Pulmonary artery endothelial cell (primary cell): ENCODE results near the gene KCNQ2. TPM values are rescaled to one million over a fixed set of nuclear protein-coding genes. Genes with fewer than 3 reads are reported as not detected.
"Not testable (repeated sequence)": the region's sequence is repeated elsewhere in the genome, so short reads cannot be mapped to it uniquely, and the experiment has no call there.

Source experiments
- DNase-seq: peaks from one replicate; pipeline ENCODE4 v3.0.0-alpha.2; 2011; ENCODE audit warnings: low read depth, low spot score
- total RNA-seq: library from RNA; depleted of rRNA; stranded (reverse); fragments of >200 nt; gene quantifications from 2 replicates; pipeline ENCODE4 v1.2.3, GENCODE V29; 2014

KCNQ2 gene
- total RNA-seq, 1 donor from 2014 or later: not detected

GRCh38 chr20:63387917-63388316 is 84.5 kb downstream of the KCNQ2 start:
- no peak for DNase-seq

GRCh38 chr20:63387393-63387792 is 85.1 kb downstream of the KCNQ2 start:
- DNase-seq: no peak

- no peak for DNase-seq
Measured at GRCh38 chr20:63386491-63386890, 86.0 kb downstream of the KCNQ2 start.

GRCh38 chr20:63385819-63386218 is 86.6 kb downstream of the KCNQ2 start:
- DNase-seq: no peak

GRCh38 chr20:63384336-63384735 is 88.1 kb downstream of the KCNQ2 start:
- DNase-seq: no peak

GRCh38 chr20:63383556-63383955 is 88.9 kb downstream of the KCNQ2 start:
- DNase-seq: no peak

GRCh38 chr20:63382551-63383300 is 89.7 kb downstream of the KCNQ2 start:
- no peak for DNase-seq

GRCh38 chr20:63381781-63382431 is 90.5 kb downstream of the KCNQ2 start:
- DNase-seq: no peak

GRCh38 chr20:63380346-63380870 is 92.0 kb downstream of the KCNQ2 start:
- DNase-seq: no peak

GRCh38 chr20:63379872-63380271 is 92.6 kb downstream of the KCNQ2 start:
- not testable (repeated sequence) for DNase-seq

GRCh38 chr20:63379296-63379695 is 93.2 kb downstream of the KCNQ2 start:
- DNase-seq: no peak

- DNase-seq: no peak
Measured at GRCh38 chr20:63378626-63379025, 93.8 kb downstream of the KCNQ2 start.

- DNase-seq: no peak
Measured at GRCh38 chr20:63377951-63378381, 94.5 kb downstream of the KCNQ2 start.

GRCh38 chr20:63377256-63377941 is 95.1 kb downstream of the KCNQ2 start:
- no peak for DNase-seq

GRCh38 chr20:63376283-63377250 is 95.9 kb downstream of the KCNQ2 start:
- DNase-seq: no peak

- DNase-seq: no peak
Measured at GRCh38 chr20:63375438-63375837, 97.0 kb downstream of the KCNQ2 start.

GRCh38 chr20:63374504-63374903 is 98.0 kb downstream of the KCNQ2 start:
- DNase-seq: no peak

GRCh38 chr20:63373996-63374395 is 98.5 kb downstream of the KCNQ2 start:
- no peak for DNase-seq

GRCh38 chr20:63372971-63373885 is 99.2 kb downstream of the KCNQ2 start:
- no peak for DNase-seq
